Activated CD4-positive, alpha-beta T cell treated with anti-CD3 and anti-CD28 coated beads for 1 hour (primary cell): ENCODE results near the gene IRF2BP2.

Experiments
- DNase-seq: peaks from one replicate; pipeline ENCODE4 v3.0.0-alpha.2; 2020

IRF2BP2 gene

GRCh38 chr1:234555390-234556024 is 54.5 kb downstream of the IRF2BP2 start:
- no peak for DNase-seq

GRCh38 chr1:234554698-234555311 is 55.2 kb downstream of the IRF2BP2 start:
- no peak for DNase-seq
